Bronchial epithelial cell (primary cell): ENCODE measurements around the gene RFESD. TPM values are rescaled to one million over a fixed set of nuclear protein-coding genes. Genes with fewer than 3 reads are reported as not detected.

ENCODE experiments used
- DNase-seq: peaks from one replicate; pipeline ENCODE4 v3.0.0-alpha.2; 2010; ENCODE audit warnings: low read depth
- FAIRE-seq: peaks from 2 replicates; lab custom pipeline; 2011; peaks lifted over from hg19 to GRCh38; lab: Jason Lieb, UNC
- H3K27me3 ChIP-seq: 2 replicates; pipeline ENCODE4 v1.5.1; 2011; ENCODE audit warnings: low read length; ENCODE audit not compliant: control insufficient read depth, insufficient read depth
- H3K36me3 ChIP-seq: 2 replicates; pipeline ENCODE4 v1.5.1; 2011; ENCODE audit warnings: low read length; ENCODE audit not compliant: control insufficient read depth, insufficient read depth
- H3K4me3 ChIP-seq: 2 replicates; pipeline ENCODE4 v1.5.1; 2011; ENCODE audit warnings: mild to moderate bottlenecking, low read depth, low read length, control low read depth
- CTCF ChIP-seq: IDR thresholded peaks from 2 replicates; pipeline ENCODE4 v1.5.1; 2011; ENCODE audit warnings: mild to moderate bottlenecking, moderate library complexity, low read length, control low read depth, inconsistent platforms; ENCODE audit not compliant: insufficient read depth, severe bottlenecking
- total RNA-seq: library from RNA; depleted of rRNA; stranded (reverse); fragments of >200 nt; gene quantifications from 2 replicates; pipeline ENCODE4 v1.2.1, GENCODE V29; 2014

Gene RFESD
- total RNA-seq, 1 donor from 2014 or later = 1.6 TPM

GRCh38 chr5:95669540-95669939 is 23.0 kb downstream of the RFESD start:
- no peaks in the 10 kb centered on the region for H3K27me3 ChIP-seq
- FAIRE-seq (no peak), DNase-seq (no peak)
- TF ChIP-seq CTCF = no peak
- no peak overlapping the region for H3K4me3 ChIP-seq
- H3K36me3 ChIP-seq = no peaks in the 10 kb centered on the region

GRCh38 chr5:95669985-95670384 is 23.4 kb downstream of the RFESD start:
- DNase-seq (no peak), FAIRE-seq (peak; percentile 58)
- TF ChIP-seq CTCF = no peak
- H3K4me3 ChIP-seq = no peak overlapping the region
- H3K27me3 ChIP-seq = no peaks in the 10 kb centered on the region
- H3K36me3 ChIP-seq = no peaks in the 10 kb centered on the region

GRCh38 chr5:95670568-95670967 is 24.0 kb downstream of the RFESD start:
- H3K4me3 ChIP-seq = no peak overlapping the region
- no peak for DNase-seq
- no peak for FAIRE-seq
- no peak for TF ChIP-seq CTCF
- H3K36me3 ChIP-seq = no peaks in the 10 kb centered on the region
- no peaks in the 10 kb centered on the region for H3K27me3 ChIP-seq

GRCh38 chr5:95671826-95672225 is 25.2 kb downstream of the RFESD start:
- Histone ChIP-seq H3K27me3 (no peaks in the 10 kb centered on the region), H3K4me3 (no peak overlapping the region), H3K36me3 (no peaks in the 10 kb centered on the region)
- TF ChIP-seq CTCF = no peak
- no peak for DNase-seq
- FAIRE-seq = no peak

- Histone ChIP-seq H3K4me3 (no peak overlapping the region), H3K27me3 (no peaks in the 10 kb centered on the region), H3K36me3 (no peaks in the 10 kb centered on the region)
- TF ChIP-seq CTCF = no peak
- FAIRE-seq = no peak
- no peak for DNase-seq
Observed at GRCh38 chr5:95672641-95673040, 26.1 kb downstream of the RFESD start.

- FAIRE-seq (no peak), DNase-seq (no peak)
- no peaks in the 10 kb centered on the region for H3K36me3 ChIP-seq
- TF ChIP-seq CTCF = no peak
- H3K27me3 ChIP-seq = no peaks in the 10 kb centered on the region
- H3K4me3 ChIP-seq = no peak overlapping the region
Observed at GRCh38 chr5:95673081-95673480, 26.5 kb downstream of the RFESD start.
